Karpas-422 (cell line): ENCODE measurements around the gene ATP13A2. TPM values are rescaled to one million over a fixed set of nuclear protein-coding genes. Genes with fewer than 3 reads are reported as not detected.

ENCODE experiments used
- DNase-seq: peaks from one replicate; pipeline ENCODE4 v3.0.0-alpha.2; 2015
- H2AFZ ChIP-seq: fragments of 200-600 bp; sonication (generic); 2 replicates; pipeline ENCODE4 v1.6.1; 2014; ENCODE audit warnings: antibody characterized with exemption, low read length, mixed read lengths
- H3K27ac ChIP-seq: fragments of 200-600 bp; sonication (generic); 2 replicates; pipeline ENCODE4 v1.5.1; 2014; ENCODE audit warnings: mild to moderate bottlenecking, low read length, moderate library complexity
- H3K27me3 ChIP-seq: fragments of 200-600 bp; sonication (generic); 2 replicates; pipeline ENCODE4 v1.6.1; 2014; ENCODE audit warnings: low read length, mixed read lengths
- H3K36me3 ChIP-seq: fragments of 200-600 bp; sonication (generic); 2 replicates; pipeline ENCODE4 v1.6.1; 2014; ENCODE audit warnings: low read length, mixed read lengths; ENCODE audit not compliant: insufficient read depth
- H3K4me1 ChIP-seq: fragments of 200-600 bp; sonication (generic); 2 replicates; pipeline ENCODE4 v1.6.1; 2014; ENCODE audit warnings: mild to moderate bottlenecking, low read length, mixed read lengths
- H3K4me2 ChIP-seq: fragments of 200-600 bp; sonication (generic); 2 replicates; pipeline ENCODE4 v1.6.1; 2014; ENCODE audit warnings: low read length, low read depth, mild to moderate bottlenecking; ENCODE audit not compliant: poor library complexity, severe bottlenecking
- H3K4me3 ChIP-seq: fragments of 200-600 bp; sonication (generic); 2 replicates; pipeline ENCODE4 v1.5.1; 2014; ENCODE audit warnings: mild to moderate bottlenecking, antibody characterized with exemption, low read length, mixed read lengths
- H3K79me2 ChIP-seq: fragments of 200-600 bp; sonication (generic); 2 replicates; pipeline ENCODE4 v1.6.1; 2014; ENCODE audit warnings: mild to moderate bottlenecking, low read length, mixed read lengths
- H3K9ac ChIP-seq: fragments of 200-600 bp; sonication (generic); 2 replicates; pipeline ENCODE4 v1.6.0; 2014; ENCODE audit warnings: low read length
- H3K9me2 ChIP-seq: fragments of 200-600 bp; sonication (generic), shearing (Covaris generic); replicated peaks from 2 replicates; pipeline ENCODE4 v1.6.0; 2014; ENCODE audit warnings: mild to moderate bottlenecking, low read length, moderate library complexity; ENCODE audit not compliant: insufficient read depth
- H3K9me3 ChIP-seq: fragments of 300-700, 200-600 bp; sonication (generic); 2 replicates; pipeline ENCODE4 v1.6.1; 2014; ENCODE audit warnings: low read length, mixed read lengths
- H4K20me1 ChIP-seq: fragments of 200-600 bp; sonication (generic); 2 replicates; pipeline ENCODE4 v1.6.1; 2014; ENCODE audit warnings: mild to moderate bottlenecking, antibody characterized with exemption, low read length, low read depth; ENCODE audit not compliant: insufficient read depth
- total RNA-seq: library from RNA; depleted of rRNA; stranded (reverse); fragments of >200 nt; shearing (Covaris generic); gene quantifications from 2 replicates; pipeline ENCODE4 v1.2.3, GENCODE V29; 2014; ENCODE audit warnings: low replicate concordance

Gene ATP13A2
- total RNA-seq, 1 experiment from 2014 or later = 13.6 TPM

- peaks cover 7% of the 10 kb centered on the region for H3K4me1 ChIP-seq
- H4K20me1 ChIP-seq = peaks cover 8% of the 10 kb centered on the region; the same call in 1 of the 2 replicates
- H2AFZ ChIP-seq = no peak overlapping the region
- no peaks in the 10 kb centered on the region for H3K79me2 ChIP-seq
- no peak overlapping the region for H3K9ac ChIP-seq
- H3K9me3 ChIP-seq = no peaks in the 10 kb centered on the region
- H3K9me2 ChIP-seq = no peaks in the 10 kb centered on the region
- no peak overlapping the region for H3K4me3 ChIP-seq
- H3K27me3 ChIP-seq = no peaks in the 10 kb centered on the region
- H3K4me2 ChIP-seq = no peak overlapping the region
- H3K27ac ChIP-seq = no peak overlapping the region
- DNase-seq = no peak
- H3K36me3 ChIP-seq = no peaks in the 10 kb centered on the region
Observed at GRCh38 chr1:17005365-17005740, 6.4 kb downstream of the ATP13A2 start.

GRCh38 chr1:17004466-17005364 lies 7.0 kb downstream of the ATP13A2 start:
- no peaks in the 10 kb centered on the region for H3K27me3 ChIP-seq
- no peak overlapping the region for H2AFZ ChIP-seq
- no peak overlapping the region for H3K9ac ChIP-seq
- H3K36me3 ChIP-seq = no peaks in the 10 kb centered on the region
- H3K79me2 ChIP-seq = no peaks in the 10 kb centered on the region
- H3K4me1 ChIP-seq = peaks cover 2% of the 10 kb centered on the region; the same call in 1 of the 2 replicates
- no peaks in the 10 kb centered on the region for H3K9me2 ChIP-seq
- H3K4me2 ChIP-seq = no peak overlapping the region
- no peaks in the 10 kb centered on the region for H3K9me3 ChIP-seq
- peaks cover 3% of the 10 kb centered on the region; the same call in 1 of the 2 replicates for H4K20me1 ChIP-seq
- no peak for DNase-seq
- no peak overlapping the region for H3K27ac ChIP-seq
- H3K4me3 ChIP-seq = no peak overlapping the region

DNA sequence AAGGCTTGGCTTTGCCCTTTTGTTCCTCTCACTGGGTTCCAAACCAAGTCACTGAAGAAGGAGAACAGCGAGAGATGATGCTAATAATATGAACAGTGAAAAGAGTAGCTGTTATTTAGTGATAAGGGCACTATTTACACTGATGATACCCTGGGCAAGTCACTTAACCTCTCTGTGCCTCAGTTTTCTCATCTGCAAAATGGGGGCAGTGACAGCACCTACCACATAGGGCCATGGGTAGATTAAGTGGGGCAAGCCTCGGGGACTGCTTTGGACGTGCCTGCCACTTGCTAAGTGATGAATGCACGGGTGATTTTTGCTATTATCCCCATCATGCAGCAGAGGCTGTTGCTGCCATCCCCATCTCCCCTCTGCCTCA lies 9.2 kb downstream of the ATP13A2 start:
- Histone ChIP-seq H4K20me1 (no peaks in the 10 kb centered on the region), H3K27ac (no peak overlapping the region), H3K4me3 (no peak overlapping the region), H2AFZ (no peak overlapping the region), H3K9ac (no peak overlapping the region), H3K4me1 (no peaks in the 10 kb centered on the region), H3K9me3 (no peaks in the 10 kb centered on the region), H3K9me2 (no peaks in the 10 kb centered on the region), H3K4me2 (no peak overlapping the region), H3K27me3 (no peaks in the 10 kb centered on the region), H3K36me3 (no peaks in the 10 kb centered on the region), H3K79me2 (no peaks in the 10 kb centered on the region)
- no peak for DNase-seq

- Histone ChIP-seq H2AFZ (no peak overlapping the region), H3K9me2 (no peaks in the 10 kb centered on the region), H3K27me3 (no peaks in the 10 kb centered on the region), H4K20me1 (no peaks in the 10 kb centered on the region), H3K27ac (no peak overlapping the region), H3K4me2 (no peak overlapping the region), H3K9me3 (no peaks in the 10 kb centered on the region), H3K79me2 (no peaks in the 10 kb centered on the region), H3K36me3 (no peaks in the 10 kb centered on the region), H3K4me3 (no peak overlapping the region), H3K4me1 (no peaks in the 10 kb centered on the region), H3K9ac (no peak overlapping the region)
- DNase-seq = no peak
Observed at GRCh38 chr1:17001760-17002523, 9.8 kb downstream of the ATP13A2 start.

GRCh38 chr1:16999863-17000262 lies 11.9 kb downstream of the ATP13A2 start:
- no peak overlapping the region for H2AFZ ChIP-seq

DNA sequence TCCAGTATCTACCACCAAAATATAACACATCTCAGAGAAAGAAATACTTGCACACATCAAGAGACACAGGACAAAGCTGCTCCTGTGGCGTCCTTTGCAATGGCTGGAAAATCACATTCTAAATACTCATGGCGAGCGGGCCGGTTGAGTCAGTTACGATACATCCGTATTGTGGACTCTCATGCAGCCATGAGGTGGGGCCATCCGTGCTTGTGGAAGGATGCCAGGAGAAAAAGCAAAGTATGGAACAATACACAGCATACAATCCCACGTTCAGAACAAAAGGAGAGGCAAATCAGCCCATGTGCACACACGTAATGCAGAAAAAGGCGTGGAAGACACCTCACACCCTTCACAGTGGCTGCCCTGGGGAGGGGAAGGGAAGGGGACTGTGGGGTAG lies 13.1 kb downstream of the ATP13A2 start:
- H3K9ac ChIP-seq = no peak overlapping the region
- no peaks in the 10 kb centered on the region for H3K79me2 ChIP-seq
- no peaks in the 10 kb centered on the region for H3K27me3 ChIP-seq
- H3K4me1 ChIP-seq = no peaks in the 10 kb centered on the region
- no peaks in the 10 kb centered on the region for H3K9me3 ChIP-seq
- DNase-seq = no peak
- H3K4me3 ChIP-seq = no peak overlapping the region
- no peaks in the 10 kb centered on the region for H4K20me1 ChIP-seq
- no peak overlapping the region for H3K4me2 ChIP-seq
- H2AFZ ChIP-seq = no peak overlapping the region
- no peaks in the 10 kb centered on the region for H3K9me2 ChIP-seq
- no peak overlapping the region for H3K27ac ChIP-seq
- no peaks in the 10 kb centered on the region for H3K36me3 ChIP-seq

More at GRCh38 chr1:16999863-17000262, 11.9 kb downstream of the ATP13A2 start:
- no peak for DNase-seq
- Histone ChIP-seq H3K9me3 (no peaks in the 10 kb centered on the region), H3K9ac (no peak overlapping the region), H3K9me2 (no peaks in the 10 kb centered on the region), H3K4me1 (no peaks in the 10 kb centered on the region), H3K27ac (no peak overlapping the region), H3K36me3 (no peaks in the 10 kb centered on the region), H4K20me1 (no peaks in the 10 kb centered on the region), H3K27me3 (no peaks in the 10 kb centered on the region), H3K79me2 (no peaks in the 10 kb centered on the region), H3K4me3 (no peak overlapping the region), H3K4me2 (no peak overlapping the region)

DNA sequence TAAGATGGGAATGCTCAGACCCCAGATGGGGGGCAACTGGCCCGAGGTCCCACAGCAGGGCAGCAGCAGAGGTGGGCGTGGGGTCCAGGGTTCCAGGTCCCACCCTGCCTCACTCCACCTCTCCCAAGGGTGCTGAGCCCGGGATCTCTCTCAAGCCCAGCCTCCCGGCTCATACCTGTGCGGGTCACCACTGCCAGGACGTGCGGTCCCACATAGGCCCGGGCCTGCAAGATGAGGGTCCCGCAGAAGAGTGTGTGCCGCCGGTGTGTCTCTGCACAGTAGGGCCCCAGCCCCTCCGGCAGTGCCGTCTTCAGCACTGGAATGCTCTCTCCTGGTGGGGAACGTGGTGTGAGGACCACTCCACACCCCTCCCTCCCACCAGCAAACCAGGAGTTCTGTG lies 14.9 kb downstream of the ATP13A2 start:
- no peak overlapping the region for H2AFZ ChIP-seq
- H3K4me2 ChIP-seq = no peak overlapping the region
- H3K27me3 ChIP-seq = no peaks in the 10 kb centered on the region
- DNase-seq = no peak
- H3K9ac ChIP-seq = no peak overlapping the region
- no peaks in the 10 kb centered on the region for H3K9me2 ChIP-seq
- no peaks in the 10 kb centered on the region for H3K79me2 ChIP-seq
- H3K36me3 ChIP-seq = no peaks in the 10 kb centered on the region
- H3K4me3 ChIP-seq = no peak overlapping the region
- no peaks in the 10 kb centered on the region for H3K4me1 ChIP-seq
- H4K20me1 ChIP-seq = no peaks in the 10 kb centered on the region
- H3K27ac ChIP-seq = no peak overlapping the region
- H3K9me3 ChIP-seq = no peaks in the 10 kb centered on the region

DNA sequence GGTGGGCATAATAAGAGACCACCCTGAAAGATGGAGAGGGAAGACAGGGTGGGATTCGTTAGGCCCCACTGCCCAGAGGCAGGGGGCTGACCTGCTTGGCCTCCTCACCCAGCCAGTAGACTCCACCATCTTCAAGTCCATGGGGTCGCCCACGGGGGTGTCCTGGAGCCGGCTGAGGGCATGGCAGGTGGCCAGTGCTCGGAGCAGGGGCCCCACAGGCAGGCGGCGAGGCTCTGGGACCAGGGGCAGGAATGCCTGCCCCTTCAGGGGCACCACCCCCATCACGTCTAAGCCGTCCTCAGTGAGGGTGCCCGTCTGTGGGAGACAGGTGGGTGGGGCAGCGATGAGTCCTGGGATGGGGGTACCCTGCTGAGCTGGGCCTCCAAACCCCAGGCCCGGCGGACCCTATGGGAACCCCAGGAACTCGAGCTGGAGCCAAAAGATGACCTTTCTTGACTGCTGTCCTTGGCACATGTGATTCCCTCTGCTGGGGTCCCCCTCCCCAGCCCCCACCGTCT lies 18.1 kb downstream of the ATP13A2 start:
- H3K4me1 ChIP-seq = no peaks in the 10 kb centered on the region
- no peaks in the 10 kb centered on the region for H3K27me3 ChIP-seq
- no peak overlapping the region for H3K27ac ChIP-seq
- H3K9ac ChIP-seq = no peak overlapping the region
- no peak overlapping the region for H3K4me2 ChIP-seq
- H3K9me2 ChIP-seq = no peaks in the 10 kb centered on the region
- H3K36me3 ChIP-seq = no peaks in the 10 kb centered on the region
- no peaks in the 10 kb centered on the region for H3K79me2 ChIP-seq
- no peak overlapping the region for H3K4me3 ChIP-seq
- H3K9me3 ChIP-seq = no peaks in the 10 kb centered on the region
- H2AFZ ChIP-seq = no peak overlapping the region
- DNase-seq = no peak
- no peaks in the 10 kb centered on the region for H4K20me1 ChIP-seq
